HG02852 (cell line): ENCODE results near the gene FRG2C.
"Not testable (repeated sequence)": the region's sequence is repeated elsewhere in the genome, so short reads cannot be mapped to it uniquely, and the experiment has no call there.

ENCODE experiments used
- ATAC-seq: cut with Tn5 transposase; IDR thresholded peaks from one replicate; pipeline ENCODE4 v1.9.1; 2021; ENCODE audit warnings: mild to moderate bottlenecking, moderate library complexity; ENCODE audit not compliant: unreplicated experiment

The FRG2C gene

GRCh38 chr3:75664028-75664427 is at the start of gene FRG2C:
Gene FRG2C (plus strand): TSS chr3:75664328. CDS start chr3:75664380, 52 bp downstream.
- not testable (repeated sequence) for ATAC-seq

GRCh38 chr3:75618666-75619305 is 45.3 kb upstream of the FRG2C start:
- not testable (repeated sequence) for ATAC-seq

GRCh38 chr3:75619481-75620031 is 44.6 kb upstream of the FRG2C start:
- ATAC-seq = not testable (repeated sequence)

- ATAC-seq = not testable (repeated sequence)
Observed at GRCh38 chr3:75621772-75622171, 42.4 kb upstream of the FRG2C start.

- ATAC-seq = not testable (repeated sequence)
Observed at GRCh38 chr3:75623656-75624055, 40.5 kb upstream of the FRG2C start.

- not testable (repeated sequence) for ATAC-seq
Observed at GRCh38 chr3:75630887-75631535, 33.1 kb upstream of the FRG2C start.

- ATAC-seq = no peak
Observed at GRCh38 chr3:75631541-75631940, 32.6 kb upstream of the FRG2C start.

GRCh38 chr3:75638947-75639346 is 25.2 kb upstream of the FRG2C start:
- ATAC-seq = not testable (repeated sequence)

- not testable (repeated sequence) for ATAC-seq
Observed at GRCh38 chr3:75641107-75641517, 23.0 kb upstream of the FRG2C start.

GRCh38 chr3:75643031-75643800 is 20.9 kb upstream of the FRG2C start:
- ATAC-seq = not testable (repeated sequence)

- ATAC-seq = not testable (repeated sequence)
Observed at GRCh38 chr3:75645548-75645947, 18.6 kb upstream of the FRG2C start.

GRCh38 chr3:75650191-75650590 is 13.9 kb upstream of the FRG2C start:
- no peak for ATAC-seq

- ATAC-seq = not testable (repeated sequence)
Observed at GRCh38 chr3:75655101-75655904, 8.8 kb upstream of the FRG2C start.

- ATAC-seq = not testable (repeated sequence)
Observed at GRCh38 chr3:75655956-75656355, 8.2 kb upstream of the FRG2C start.

- not testable (repeated sequence) for ATAC-seq
Observed at GRCh38 chr3:75658411-75659107, 5.6 kb upstream of the FRG2C start.

GRCh38 chr3:75659108-75659433 is 5.1 kb upstream of the FRG2C start:
- not testable (repeated sequence) for ATAC-seq

- ATAC-seq = not testable (repeated sequence)
Observed at GRCh38 chr3:75665626-75666025, 1.5 kb downstream of the FRG2C start.

GRCh38 chr3:75667757-75668701 is 3.9 kb downstream of the FRG2C start:
- not testable (repeated sequence) for ATAC-seq
